22Rv1 (cell line): Measurements from ENCODE around the gene GADD45B.

Experiments
- CTCF ChIP-seq: fragments of 450-650 bp; IDR thresholded peaks from 2 replicates; pipeline ENCODE4 v1.5.1; 2017; ENCODE audit warnings: mild to moderate bottlenecking
- ZFX ChIP-seq: fragments of 450-650 bp; IDR thresholded peaks from 2 replicates; pipeline ENCODE4 v1.6.1; 2017; ENCODE audit warnings: antibody characterized with exemption, borderline replicate concordance

- TF ChIP-seq CTCF = no peak
- TF ChIP-seq ZFX = no peak
Observed at GRCh38 chr19:2477732-2478191, 1.8 kb downstream of the GADD45B start.
